PFSK-1 (cell line): ENCODE measurements around the gene HECTD1.

Source experiments
- POLR2AphosphoS5 ChIP-seq: IDR thresholded peaks from 2 replicates; pipeline ENCODE4 v1.6.1; 2012; ENCODE audit warnings: low read depth, mild to moderate bottlenecking, control low read depth, low read length, moderate library complexity
- SIN3A ChIP-seq: IDR thresholded peaks from 2 replicates; pipeline ENCODE4 v1.6.1; 2012; ENCODE audit warnings: mild to moderate bottlenecking, low read length, moderate library complexity, borderline replicate concordance; ENCODE audit not compliant: insufficient read depth
- TAF1 ChIP-seq: IDR thresholded peaks from 2 replicates; pipeline ENCODE4 v1.6.1; 2012; ENCODE audit warnings: low read length, control low read depth, borderline replicate concordance; ENCODE audit not compliant: insufficient read depth
- TF ChIP-seq, protein P1 (sequence below), 2 experiments: IDR thresholded peaks; 2 replicates each; pipeline versions ENCODE4 v1.6.1 to v1.8.0; 2011 to 2012; ENCODE audit warnings: low read depth in 2 of 2, low read length in 2 of 2, control low read depth in 1 of 2, inconsistent platforms in 1 of 2, mild to moderate bottlenecking in 1 of 2, moderate library complexity in 1 of 2; ENCODE audit not compliant: insufficient read depth in 1 of 2

DNA sequence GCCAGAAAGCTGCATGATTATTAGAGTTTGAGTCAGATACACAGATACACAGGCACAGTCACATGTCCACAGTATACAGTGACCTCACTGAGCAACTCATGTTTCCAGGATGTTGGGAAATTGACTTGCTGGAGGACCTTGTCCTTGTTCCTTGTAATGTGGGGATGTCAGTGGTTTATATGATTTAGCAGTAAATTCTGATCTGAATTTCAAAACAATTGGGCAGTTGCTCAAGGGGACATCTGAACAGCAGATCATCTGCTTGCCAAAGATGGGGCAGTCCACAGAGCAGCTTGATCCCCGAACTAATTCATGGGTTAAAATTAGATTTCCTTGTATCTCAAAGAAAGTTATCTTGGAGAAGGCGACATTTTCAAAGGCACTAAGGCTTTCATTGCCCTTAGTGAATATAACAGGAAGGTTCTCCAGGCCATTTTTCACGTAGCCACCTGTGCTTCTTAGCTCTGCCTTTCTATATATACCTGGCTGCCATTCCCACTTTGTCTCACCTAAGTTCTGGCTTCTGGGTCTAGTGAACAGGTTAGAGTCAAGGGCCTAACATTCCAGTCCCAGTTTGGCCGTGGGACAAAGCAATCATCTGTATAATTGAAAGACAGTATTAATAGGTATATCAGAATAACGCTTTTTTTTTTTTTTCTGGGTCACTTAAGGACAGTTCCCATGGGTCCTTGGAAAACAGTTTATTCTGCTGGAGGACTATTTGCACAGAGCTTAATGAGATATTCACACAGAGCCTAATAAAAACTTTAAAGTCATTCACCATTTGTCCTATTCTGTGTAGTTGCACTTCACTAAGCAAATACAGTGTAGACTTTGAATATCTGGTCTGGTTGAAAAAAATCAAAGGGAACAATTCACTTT lies 116.5 kb downstream of the HECTD1 start:
- TF ChIP-seq, protein P1, sequence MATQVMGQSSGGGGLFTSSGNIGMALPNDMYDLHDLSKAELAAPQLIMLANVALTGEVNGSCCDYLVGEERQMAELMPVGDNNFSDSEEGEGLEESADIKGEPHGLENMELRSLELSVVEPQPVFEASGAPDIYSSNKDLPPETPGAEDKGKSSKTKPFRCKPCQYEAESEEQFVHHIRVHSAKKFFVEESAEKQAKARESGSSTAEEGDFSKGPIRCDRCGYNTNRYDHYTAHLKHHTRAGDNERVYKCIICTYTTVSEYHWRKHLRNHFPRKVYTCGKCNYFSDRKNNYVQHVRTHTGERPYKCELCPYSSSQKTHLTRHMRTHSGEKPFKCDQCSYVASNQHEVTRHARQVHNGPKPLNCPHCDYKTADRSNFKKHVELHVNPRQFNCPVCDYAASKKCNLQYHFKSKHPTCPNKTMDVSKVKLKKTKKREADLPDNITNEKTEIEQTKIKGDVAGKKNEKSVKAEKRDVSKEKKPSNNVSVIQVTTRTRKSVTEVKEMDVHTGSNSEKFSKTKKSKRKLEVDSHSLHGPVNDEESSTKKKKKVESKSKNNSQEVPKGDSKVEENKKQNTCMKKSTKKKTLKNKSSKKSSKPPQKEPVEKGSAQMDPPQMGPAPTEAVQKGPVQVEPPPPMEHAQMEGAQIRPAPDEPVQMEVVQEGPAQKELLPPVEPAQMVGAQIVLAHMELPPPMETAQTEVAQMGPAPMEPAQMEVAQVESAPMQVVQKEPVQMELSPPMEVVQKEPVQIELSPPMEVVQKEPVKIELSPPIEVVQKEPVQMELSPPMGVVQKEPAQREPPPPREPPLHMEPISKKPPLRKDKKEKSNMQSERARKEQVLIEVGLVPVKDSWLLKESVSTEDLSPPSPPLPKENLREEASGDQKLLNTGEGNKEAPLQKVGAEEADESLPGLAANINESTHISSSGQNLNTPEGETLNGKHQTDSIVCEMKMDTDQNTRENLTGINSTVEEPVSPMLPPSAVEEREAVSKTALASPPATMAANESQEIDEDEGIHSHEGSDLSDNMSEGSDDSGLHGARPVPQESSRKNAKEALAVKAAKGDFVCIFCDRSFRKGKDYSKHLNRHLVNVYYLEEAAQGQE (IDR thresholded peaks at IDR 0.05; ENCODE audit: insufficient read depth in 1 of 2, low read depth in 2 of 2, low read length in 2 of 2) = no peak
- TF ChIP-seq TAF1 = no peak
- TF ChIP-seq POLR2AphosphoS5 = no peak
- no peak for TF ChIP-seq SIN3A
